ENCODE results near the gene COL4A4.
"Not testable (repeated sequence)": the region's sequence is repeated elsewhere in the genome, so short reads cannot be mapped to it uniquely, and the experiment has no call there.

GRCh38 chr2:227171779-227172178, 7.8 kb upstream of the COL4A4 start:
- not testable (repeated sequence) for TF ChIP-seq CTCF (IDR thresholded peaks at IDR 0.05; ENCODE audit: poor library complexity); EZH2 (IDR thresholded peaks at IDR 0.05; ENCODE audit: borderline replicate concordance)
